Heart left ventricle (tissue), 13 donors: ENCODE results near the gene SPDYE4.

Source experiments
- CTCF ChIP-seq, 12 donors: fragments of 200-600 bp; sonication (generic) in 4 of 12; IDR thresholded peaks; one replicate each; pipeline versions ENCODE4 v1.5.0 to v1.8.0; 2018 to 2022; ENCODE audit warnings: antibody characterized with exemption in 12 of 12, mild to moderate bottlenecking in 5 of 12
- POLR2A ChIP-seq, 2 donors: fragments of 450-650 bp; IDR thresholded peaks; one replicate each; pipeline ENCODE4 v1.6.1; 2017; ENCODE audit warnings: antibody characterized with exemption in 2 of 2, mild to moderate bottlenecking in 2 of 2, moderate library complexity in 2 of 2
- donor health status: ischemic (EF 13 %, LVEDD 7.1; RV severe dilation, severe dysfunction).
- donor health status: DM: no; HTN: yes; CAD: no.
- donor health status: DM: no; HTN: no; CAD: no.
- donor health status: ischemic (EF 25% LVEDD 6.9; RV normal size, moderate dysfunction).
- donor health status: ischemic (EF 25% LVEDD 5.7; RV mildly dilated, moderate dysfunction).
- donor health status: ischemic (EF 35%, LVEDD 5.7; RV mildly dilated, moderate dysfunction).
- donor health status: nonischemic (EF 11% LVEDD 7.7; RV severe dilation, severe dysfunction).
- donor health status: DM: yes; HTN: yes; CAD: no.
- donor health status: PGD.
- donor health status: ischemic (EF 29% LVEDD 5.4; RV normal size, mild dysfunction).
- donor health status: nonischemic (EF 23%, LVEDD 6.1; RV moderate dilation, normal function).

- no peak for TF ChIP-seq CTCF (IDR thresholded peaks at IDR 0.05)
- TF ChIP-seq POLR2A (IDR thresholded peaks at IDR 0.05), result no peak
Observed at GRCh38 chr17:8800656-8801055, 42.3 kb upstream of the SPDYE4 start.
